HCT116 (cell line): ENCODE results near the gene PPARGC1A. TPM values are rescaled to one million over a fixed set of nuclear protein-coding genes. Genes with fewer than 3 reads are reported as not detected.

ENCODE experiments used
- ATAC-seq: fragments of 200-7000 bp; cut with Tn5 transposase; 2 replicates; pipeline ENCODE4 v1.9.1; 2020; ENCODE audit warnings: mild to moderate bottlenecking, moderate library complexity
- BruUV-seq: library from RNA; stranded (reverse); fragments of 400-500 nt; replicated peaks from 2 replicates; lab custom pipeline; 2021; lab: Mats Ljungman, UMichigan
- CTCF ChIA-PET: fragments of 300-600 bp; sonication (Branson Sonifier 250); formaldehyde crosslinking; loops from one replicate; lab custom pipeline; 2021; ENCODE audit warnings: antibody characterized with exemption; lab: Charles Lee
- POLR2A ChIA-PET: fragments of 300-600, 350-600 bp; sonication (Branson Sonifier 250); formaldehyde crosslinking; loops from one replicate; lab custom pipeline; 2021; ENCODE audit warnings: antibody characterized with exemption; lab: Charles Lee
- RAD21 ChIA-PET, 2 experiments: fragments of 300-600 bp; sonication (Branson Sonifier 250); formaldehyde crosslinking; loops; one replicate each; lab custom pipeline; 2023; ENCODE audit warnings: low total read pairs in 2 of 2; ENCODE audit not compliant: uncharacterized antibody in 2 of 2, unreplicated experiment in 2 of 2, low non-redundant PET in 1 of 2; lab: Charles Lee
- DNase-seq: peaks from one replicate; pipeline ENCODE4 v3.0.0-alpha.2; 2010; ENCODE audit warnings: low read depth, low spot score
- H2AFZ ChIP-seq: fragments of 200-600 bp; shearing (Covaris generic), sonication (generic); 2 replicates; pipeline ENCODE4 v1.6.1; 2017; ENCODE audit warnings: low read depth, mixed run types, mixed read lengths, antibody characterized with exemption, low read length; ENCODE audit not compliant: poor library complexity, severe bottlenecking
- H3K27ac ChIP-seq: 2 replicates; pipeline ENCODE4 v1.5.1; 2012; ENCODE audit warnings: low read depth, low read length
- H3K27me3 ChIP-seq: fragments of 200-600 bp; sonication (generic); 2 replicates; pipeline ENCODE4 v1.6.1; 2016; ENCODE audit warnings: mixed run types, low read length, mixed read lengths; ENCODE audit not compliant: insufficient read depth
- H3K36me3 ChIP-seq, 2 experiments: fragments of 200-500 bp in 1 of 2; fragments of 200-600 bp in 1 of 2; sonication (Bioruptor generic) in 1 of 2; sonication (generic) in 1 of 2; 2 replicates each; pipeline versions ENCODE4 v1.5.1 to v1.6.1; 2014 to 2016; ENCODE audit warnings: low read length in 2 of 2, inconsistent platforms in 1 of 2, mixed read lengths in 1 of 2, mixed run types in 1 of 2; ENCODE audit not compliant: insufficient read depth in 2 of 2, control insufficient read depth in 1 of 2
- H3K4me1 ChIP-seq, 2 experiments: fragments of 200-600 bp in 1 of 2; sonication (generic) in 1 of 2; 2 replicates each; pipeline versions ENCODE4 v1.5.1 to v1.6.1; 2012 to 2017; ENCODE audit warnings: low read length in 2 of 2, inconsistent platforms in 1 of 2, mild to moderate bottlenecking in 1 of 2, mixed read lengths in 1 of 2, mixed run types in 1 of 2, moderate library complexity in 1 of 2; ENCODE audit not compliant: insufficient read depth in 2 of 2, control insufficient read depth in 1 of 2
- H3K4me2 ChIP-seq: fragments of 200-600 bp; sonication (generic); 2 replicates; pipeline ENCODE4 v1.6.1; 2017; ENCODE audit warnings: mixed run types, low read length, mixed read lengths
- H3K4me3 ChIP-seq, 2 experiments: fragments of 200-600 bp in 1 of 2; sonication (generic) in 1 of 2; replicated peaks in 1 of 2; 2 replicates each; pipeline ENCODE4 v1.5.1; 2011 to 2016; ENCODE audit warnings: low read length in 2 of 2, control low read depth in 1 of 2, low read depth in 1 of 2, mild to moderate bottlenecking in 1 of 2, mixed read lengths in 1 of 2, mixed run types in 1 of 2
- H3K79me2 ChIP-seq: fragments of 200-600 bp; sonication (generic); 2 replicates; pipeline ENCODE4 v1.6.1; 2017; ENCODE audit warnings: mild to moderate bottlenecking, mixed run types, low read length, moderate library complexity, mixed read lengths; ENCODE audit not compliant: insufficient read depth
- H3K9ac ChIP-seq: fragments of 200-600 bp; sonication (generic); 2 replicates; pipeline ENCODE4 v1.6.1; 2016; ENCODE audit warnings: low read length, mixed read lengths
- H3K9me2 ChIP-seq: fragments of 200-600 bp; sonication (generic), shearing (Covaris generic); 2 replicates; pipeline ENCODE4 v1.6.1; 2017; ENCODE audit warnings: mixed run types, mild to moderate bottlenecking, moderate library complexity; ENCODE audit not compliant: insufficient read depth
- H3K9me3 ChIP-seq, 2 experiments: fragments of 200-500 bp in 1 of 2; fragments of 200-600 bp in 1 of 2; sonication (Bioruptor generic) in 1 of 2; sonication (generic) in 1 of 2; 2 replicates each; pipeline ENCODE4 v1.6.1; 2014 to 2017; ENCODE audit warnings: low read length in 2 of 2, mixed read lengths in 2 of 2, inconsistent platforms in 1 of 2, low read depth in 1 of 2, mild to moderate bottlenecking in 1 of 2, mixed run types in 1 of 2, moderate library complexity in 1 of 2; ENCODE audit not compliant: control insufficient read depth in 1 of 2, insufficient read depth in 1 of 2
- H4K20me1 ChIP-seq: fragments of 200-600 bp; sonication (generic), shearing (Covaris generic); 2 replicates; pipeline ENCODE4 v1.6.1; 2017; ENCODE audit warnings: mixed run types, mild to moderate bottlenecking, moderate library complexity; ENCODE audit not compliant: insufficient read depth
- CTCF ChIP-seq, 3 experiments: fragments of 200-600 bp in 1 of 3; sonication (generic) in 1 of 3; IDR thresholded peaks in 2 of 3; conservative IDR thresholded peaks in 1 of 3; 2 replicates each; pipeline ENCODE4 v1.5.1; 2012 to 2017; ENCODE audit warnings: low read depth in 2 of 3, low read length in 2 of 3, antibody characterized with exemption in 1 of 3, borderline replicate concordance in 1 of 3, control low read depth in 1 of 3, mild to moderate bottlenecking in 1 of 3, mixed read lengths in 1 of 3, mixed run types in 1 of 3, moderate library complexity in 1 of 3; ENCODE audit not compliant: insufficient read depth in 1 of 3
- POLR2AphosphoS5 ChIP-seq: IDR thresholded peaks from 2 replicates; pipeline ENCODE4 v1.6.1; 2011; ENCODE audit warnings: mild to moderate bottlenecking, low read depth, low read length, moderate library complexity
- REST ChIP-seq: IDR thresholded peaks from 2 replicates; pipeline ENCODE4 v1.6.1; 2012; ENCODE audit warnings: low read depth
- intact Hi-C: fragments of 100-400 bp; cut with micrococcal nuclease; formaldehyde crosslinking; loops from 2 replicates; pipeline ENCODE4 v1.10.0; 2022
- total RNA-seq: library from RNA; stranded (reverse); gene quantifications from one replicate; pipeline ENCODE4 v1.2.1, GENCODE V29; 2021; ENCODE audit not compliant: unreplicated experiment

PPARGC1A gene
- total RNA-seq, 1 experiment from 2014 or later = not detected

DNA sequence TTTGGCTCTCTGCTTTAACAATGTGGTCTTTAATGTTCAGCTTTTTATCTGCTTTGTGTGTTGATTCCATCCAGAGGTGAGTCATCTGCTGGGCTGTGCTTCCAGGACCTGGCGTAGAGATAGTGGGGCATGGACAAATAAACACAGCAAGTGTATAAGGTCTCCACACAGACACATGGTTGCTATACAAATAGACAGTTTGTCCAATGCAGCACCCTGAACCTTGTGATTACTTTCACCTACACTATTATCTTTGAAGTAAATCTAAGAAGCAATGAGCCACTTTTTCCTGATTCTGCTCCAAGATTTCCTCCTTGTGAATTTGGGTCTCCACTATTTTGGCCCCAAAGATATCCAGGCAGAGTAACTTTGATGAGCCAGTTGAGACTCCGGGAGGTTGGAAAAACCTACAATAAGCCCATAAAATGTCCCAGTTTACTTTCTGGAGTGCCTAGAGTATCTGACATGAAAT lies 12.1 kb downstream of the PPARGC1A start:
- H3K9ac ChIP-seq = no peak overlapping the region
- H3K36me3 ChIP-seq = no peaks in the 10 kb centered on the region
- TF ChIP-seq CTCF (IDR thresholded peaks at IDR 0.05 in 2 of 3, conservative IDR thresholded peaks at IDR 0.05 in 1 of 3; ENCODE audit: borderline replicate concordance in 1 of 3, insufficient read depth in 1 of 3, low read depth in 2 of 3, low read length in 2 of 3) = no peak
- no peak for TF ChIP-seq POLR2AphosphoS5
- TF ChIP-seq REST = no peak
- BruUV-seq = no TSS peak
- H3K79me2 ChIP-seq = no peaks in the 10 kb centered on the region
- H3K9me3 ChIP-seq = peaks cover 0 to 11% of the 10 kb centered on the region in 2 experiments; a peak in 2 of 4 replicates
- H2AFZ ChIP-seq = no peak overlapping the region
- H3K9me2 ChIP-seq = no peaks in the 10 kb centered on the region
- no peaks in the 10 kb centered on the region for H3K27me3 ChIP-seq
- RAD21 ChIA-PET = no interaction called here
- H4K20me1 ChIP-seq = no peaks in the 10 kb centered on the region
- H3K4me2 ChIP-seq = no peak overlapping the region
- DNase-seq = no peak
- ATAC-seq = no peak
- no peaks in the 10 kb centered on the region for H3K4me1 ChIP-seq
- intact Hi-C loops = no loop called here
- POLR2A ChIA-PET = no interaction called here
- H3K4me3 ChIP-seq = no peak overlapping the region
- CTCF ChIA-PET = no interaction called here
- no peak overlapping the region for H3K27ac ChIP-seq
